Endothelial cell of umbilical vein (primary cell): ENCODE results near the gene GPR42.

Experiments
- TF ChIP-seq, protein P1 (sequence below), 2 donors: IDR thresholded peaks; 1 replicate in 1 of 2; 2 replicates in 1 of 2; pipeline ENCODE4 v1.5.1; 2011; ENCODE audit warnings: low read length in 2 of 2, mild to moderate bottlenecking in 2 of 2, moderate library complexity in 2 of 2, control low read depth in 1 of 2, inconsistent platforms in 1 of 2, low read depth in 1 of 2; ENCODE audit not compliant: insufficient read depth in 1 of 2; ENCODE audit errors: extremely low read depth in 1 of 2
- TF ChIP-seq, protein P2 (sequence below): IDR thresholded peaks from 2 replicates; pipeline ENCODE4 v1.6.1; 2011; ENCODE audit not compliant: insufficient read depth, insufficient read length

GRCh38 chr19:35368378-35368777 is 2.5 kb upstream of the GPR42 start:
- TF ChIP-seq, protein P1, sequence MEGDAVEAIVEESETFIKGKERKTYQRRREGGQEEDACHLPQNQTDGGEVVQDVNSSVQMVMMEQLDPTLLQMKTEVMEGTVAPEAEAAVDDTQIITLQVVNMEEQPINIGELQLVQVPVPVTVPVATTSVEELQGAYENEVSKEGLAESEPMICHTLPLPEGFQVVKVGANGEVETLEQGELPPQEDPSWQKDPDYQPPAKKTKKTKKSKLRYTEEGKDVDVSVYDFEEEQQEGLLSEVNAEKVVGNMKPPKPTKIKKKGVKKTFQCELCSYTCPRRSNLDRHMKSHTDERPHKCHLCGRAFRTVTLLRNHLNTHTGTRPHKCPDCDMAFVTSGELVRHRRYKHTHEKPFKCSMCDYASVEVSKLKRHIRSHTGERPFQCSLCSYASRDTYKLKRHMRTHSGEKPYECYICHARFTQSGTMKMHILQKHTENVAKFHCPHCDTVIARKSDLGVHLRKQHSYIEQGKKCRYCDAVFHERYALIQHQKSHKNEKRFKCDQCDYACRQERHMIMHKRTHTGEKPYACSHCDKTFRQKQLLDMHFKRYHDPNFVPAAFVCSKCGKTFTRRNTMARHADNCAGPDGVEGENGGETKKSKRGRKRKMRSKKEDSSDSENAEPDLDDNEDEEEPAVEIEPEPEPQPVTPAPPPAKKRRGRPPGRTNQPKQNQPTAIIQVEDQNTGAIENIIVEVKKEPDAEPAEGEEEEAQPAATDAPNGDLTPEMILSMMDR (IDR thresholded peaks at IDR 0.05; ENCODE audit: extremely low read depth in 1 of 2, insufficient read depth in 1 of 2, low read depth in 1 of 2, low read length in 2 of 2), result no peak
- TF ChIP-seq, protein P2, sequence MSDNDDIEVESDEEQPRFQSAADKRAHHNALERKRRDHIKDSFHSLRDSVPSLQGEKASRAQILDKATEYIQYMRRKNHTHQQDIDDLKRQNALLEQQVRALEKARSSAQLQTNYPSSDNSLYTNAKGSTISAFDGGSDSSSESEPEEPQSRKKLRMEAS, result no peak
